ENCODE data around the gene EIF4EBP3. TPM values are rescaled to one million over a fixed set of nuclear protein-coding genes. Genes with fewer than 3 reads are reported as not detected.
A peak's percentile ranks its signal among the peaks of the same experiment; 100 is the strongest.

Gene EIF4EBP3
- polyA plus RNA-seq, 1 donor from 2014 or later, result 1.0 TPM

DNA sequence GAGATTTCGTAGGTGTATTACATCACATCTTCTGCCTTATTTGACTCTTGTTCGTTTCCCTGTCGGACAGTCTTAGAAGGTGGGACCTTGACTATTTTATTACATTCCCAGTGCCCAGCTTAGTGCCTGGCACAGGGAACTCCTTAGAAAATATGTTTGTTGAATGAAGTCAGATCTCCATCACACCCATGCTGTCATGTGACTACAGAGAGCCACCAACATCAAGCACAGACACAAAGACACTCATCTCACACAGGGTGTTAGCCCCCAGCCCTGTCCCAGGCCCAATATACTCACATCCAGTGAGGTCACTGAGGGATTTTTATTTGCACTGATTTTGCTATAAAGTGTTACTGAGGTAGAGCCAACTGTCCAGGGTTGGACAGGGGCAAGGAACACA is 10.5 kb downstream of the EIF4EBP3 start:
- H3K4me3 ChIP-seq (ENCODE audit: low read length), result peak overlapping the region; percentile 75
- no peaks in the 10 kb centered on the region for H3K9me3 ChIP-seq (ENCODE audit: low read length)
- H3K36me3 ChIP-seq (ENCODE audit: insufficient read depth, low read length), result no peaks in the 10 kb centered on the region
- TF ChIP-seq EP300 (conservative IDR thresholded peaks at IDR 0.05; ENCODE audit: poor library complexity, severe bottlenecking), result no peak
- H3K4me2 ChIP-seq (ENCODE audit: low read length), result peak overlapping the region; percentile 77
- peak overlapping the region; percentile 84 for H3K9ac ChIP-seq (ENCODE audit: low read length)
- peak overlapping the region; percentile 67 for H2AFZ ChIP-seq (ENCODE audit: low read depth, low read length)
- no peaks in the 10 kb centered on the region for H3K9me2 ChIP-seq (ENCODE audit: insufficient read depth, low read length)
- no peaks in the 10 kb centered on the region for H3F3A ChIP-seq (ENCODE audit: insufficient read depth, low read length, poor library complexity, severe bottlenecking)
- no peaks in the 10 kb centered on the region for H3K27me3 ChIP-seq (ENCODE audit: insufficient read depth, low read depth, low read length)
- peak overlapping the region; percentile 90 for H3K27ac ChIP-seq (ENCODE audit: low read length)
- peaks cover 22% of the 10 kb centered on the region for H3K79me2 ChIP-seq (replicated peaks; ENCODE audit: insufficient read depth, low read length)
- no peaks in the 10 kb centered on the region for H4K20me1 ChIP-seq (ENCODE audit: insufficient read depth)

DNA sequence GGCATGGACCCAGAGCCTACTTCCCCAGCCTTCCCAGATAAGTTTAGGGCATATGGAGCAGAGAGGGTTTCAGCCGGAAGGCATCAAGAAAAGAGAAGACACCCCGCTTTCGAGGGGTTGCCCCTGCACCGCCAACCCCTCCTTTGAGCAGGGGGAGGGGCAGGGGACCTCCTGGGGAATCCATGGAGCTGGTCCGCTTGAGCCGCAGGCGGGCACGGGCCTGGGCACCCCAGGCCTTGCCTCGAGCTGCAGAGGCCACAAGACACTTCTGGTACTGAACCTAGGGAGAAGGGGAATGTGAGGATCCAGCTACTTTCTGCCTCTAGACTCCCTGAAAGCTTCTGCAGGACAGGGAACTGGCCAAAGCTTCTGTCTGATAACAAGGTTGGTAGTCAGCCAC is 11.1 kb downstream of the EIF4EBP3 start:
- Histone ChIP-seq H3K9ac (ENCODE audit: low read length) (no peak overlapping the region), H3K27ac (ENCODE audit: low read length) (no peak overlapping the region)

More for the DNA sequence above, 11.1 kb downstream of the EIF4EBP3 start:
- Histone ChIP-seq H4K20me1 (ENCODE audit: insufficient read depth) (no peaks in the 10 kb centered on the region), H2AFZ (ENCODE audit: low read depth, low read length) (no peak overlapping the region), H3K4me3 (ENCODE audit: low read length) (no peak overlapping the region), H3F3A (ENCODE audit: insufficient read depth, low read length, poor library complexity, severe bottlenecking) (no peaks in the 10 kb centered on the region), H3K36me3 (ENCODE audit: insufficient read depth, low read length) (no peaks in the 10 kb centered on the region), H3K9me3 (ENCODE audit: low read length) (no peaks in the 10 kb centered on the region), H3K9me2 (ENCODE audit: insufficient read depth, low read length) (no peaks in the 10 kb centered on the region), H3K27me3 (ENCODE audit: insufficient read depth, low read depth, low read length) (no peaks in the 10 kb centered on the region), H3K4me2 (ENCODE audit: low read length) (no peak overlapping the region), H3K79me2 (replicated peaks; ENCODE audit: insufficient read depth, low read length) (peaks cover 20% of the 10 kb centered on the region)
- no peak for TF ChIP-seq TAF1 (IDR thresholded peaks at IDR 0.05; ENCODE audit: low read depth)
- no peak for TF ChIP-seq RAD21 (conservative IDR thresholded peaks at IDR 0.05)
- no peak for TF ChIP-seq SMC3 (conservative IDR thresholded peaks at IDR 0.05; ENCODE audit: poor library complexity)
- TF ChIP-seq EZH2 (IDR thresholded peaks at IDR 0.05; ENCODE audit: borderline replicate concordance, insufficient read depth, low read length, poor library complexity, severe bottlenecking), result no peak
- TF ChIP-seq, protein P1, sequence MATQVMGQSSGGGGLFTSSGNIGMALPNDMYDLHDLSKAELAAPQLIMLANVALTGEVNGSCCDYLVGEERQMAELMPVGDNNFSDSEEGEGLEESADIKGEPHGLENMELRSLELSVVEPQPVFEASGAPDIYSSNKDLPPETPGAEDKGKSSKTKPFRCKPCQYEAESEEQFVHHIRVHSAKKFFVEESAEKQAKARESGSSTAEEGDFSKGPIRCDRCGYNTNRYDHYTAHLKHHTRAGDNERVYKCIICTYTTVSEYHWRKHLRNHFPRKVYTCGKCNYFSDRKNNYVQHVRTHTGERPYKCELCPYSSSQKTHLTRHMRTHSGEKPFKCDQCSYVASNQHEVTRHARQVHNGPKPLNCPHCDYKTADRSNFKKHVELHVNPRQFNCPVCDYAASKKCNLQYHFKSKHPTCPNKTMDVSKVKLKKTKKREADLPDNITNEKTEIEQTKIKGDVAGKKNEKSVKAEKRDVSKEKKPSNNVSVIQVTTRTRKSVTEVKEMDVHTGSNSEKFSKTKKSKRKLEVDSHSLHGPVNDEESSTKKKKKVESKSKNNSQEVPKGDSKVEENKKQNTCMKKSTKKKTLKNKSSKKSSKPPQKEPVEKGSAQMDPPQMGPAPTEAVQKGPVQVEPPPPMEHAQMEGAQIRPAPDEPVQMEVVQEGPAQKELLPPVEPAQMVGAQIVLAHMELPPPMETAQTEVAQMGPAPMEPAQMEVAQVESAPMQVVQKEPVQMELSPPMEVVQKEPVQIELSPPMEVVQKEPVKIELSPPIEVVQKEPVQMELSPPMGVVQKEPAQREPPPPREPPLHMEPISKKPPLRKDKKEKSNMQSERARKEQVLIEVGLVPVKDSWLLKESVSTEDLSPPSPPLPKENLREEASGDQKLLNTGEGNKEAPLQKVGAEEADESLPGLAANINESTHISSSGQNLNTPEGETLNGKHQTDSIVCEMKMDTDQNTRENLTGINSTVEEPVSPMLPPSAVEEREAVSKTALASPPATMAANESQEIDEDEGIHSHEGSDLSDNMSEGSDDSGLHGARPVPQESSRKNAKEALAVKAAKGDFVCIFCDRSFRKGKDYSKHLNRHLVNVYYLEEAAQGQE (IDR thresholded peaks at IDR 0.05; ENCODE audit: borderline replicate concordance), result no peak
- TF ChIP-seq MXI1 (conservative IDR thresholded peaks at IDR 0.05; ENCODE audit: poor library complexity, severe bottlenecking), result no peak
- no peak for TF ChIP-seq POLR2AphosphoS5 (IDR thresholded peaks at IDR 0.05)
- TF ChIP-seq, protein P2, sequence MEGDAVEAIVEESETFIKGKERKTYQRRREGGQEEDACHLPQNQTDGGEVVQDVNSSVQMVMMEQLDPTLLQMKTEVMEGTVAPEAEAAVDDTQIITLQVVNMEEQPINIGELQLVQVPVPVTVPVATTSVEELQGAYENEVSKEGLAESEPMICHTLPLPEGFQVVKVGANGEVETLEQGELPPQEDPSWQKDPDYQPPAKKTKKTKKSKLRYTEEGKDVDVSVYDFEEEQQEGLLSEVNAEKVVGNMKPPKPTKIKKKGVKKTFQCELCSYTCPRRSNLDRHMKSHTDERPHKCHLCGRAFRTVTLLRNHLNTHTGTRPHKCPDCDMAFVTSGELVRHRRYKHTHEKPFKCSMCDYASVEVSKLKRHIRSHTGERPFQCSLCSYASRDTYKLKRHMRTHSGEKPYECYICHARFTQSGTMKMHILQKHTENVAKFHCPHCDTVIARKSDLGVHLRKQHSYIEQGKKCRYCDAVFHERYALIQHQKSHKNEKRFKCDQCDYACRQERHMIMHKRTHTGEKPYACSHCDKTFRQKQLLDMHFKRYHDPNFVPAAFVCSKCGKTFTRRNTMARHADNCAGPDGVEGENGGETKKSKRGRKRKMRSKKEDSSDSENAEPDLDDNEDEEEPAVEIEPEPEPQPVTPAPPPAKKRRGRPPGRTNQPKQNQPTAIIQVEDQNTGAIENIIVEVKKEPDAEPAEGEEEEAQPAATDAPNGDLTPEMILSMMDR (IDR thresholded peaks at IDR 0.05; ENCODE audit: poor library complexity, severe bottlenecking), result no peak
- no peak for TF ChIP-seq EP300 (conservative IDR thresholded peaks at IDR 0.05; ENCODE audit: poor library complexity, severe bottlenecking)

Data from neural cell (in vitro differentiated cells).